HL-60 (cell line): ENCODE data around the gene OR9Q1.

ENCODE experiments used
- CTCF ChIP-seq: IDR thresholded peaks from one replicate; pipeline ENCODE4 v1.5.1; 2011; ENCODE audit warnings: low read length, control low read depth, inconsistent platforms; ENCODE audit not compliant: insufficient read depth
- POLR2AphosphoS5 ChIP-seq: IDR thresholded peaks from 2 replicates; pipeline ENCODE4 v1.6.1; 2012; ENCODE audit warnings: low read depth
- SPI1 ChIP-seq: IDR thresholded peaks from 2 replicates; pipeline ENCODE4 v1.6.1; 2012; ENCODE audit warnings: low read depth, mild to moderate bottlenecking, borderline replicate concordance
- TF ChIP-seq, protein P1 (sequence below): IDR thresholded peaks from 2 replicates; pipeline ENCODE4 v1.6.1; 2012; ENCODE audit warnings: low read depth; ENCODE audit not compliant: insufficient replicate concordance

DNA sequence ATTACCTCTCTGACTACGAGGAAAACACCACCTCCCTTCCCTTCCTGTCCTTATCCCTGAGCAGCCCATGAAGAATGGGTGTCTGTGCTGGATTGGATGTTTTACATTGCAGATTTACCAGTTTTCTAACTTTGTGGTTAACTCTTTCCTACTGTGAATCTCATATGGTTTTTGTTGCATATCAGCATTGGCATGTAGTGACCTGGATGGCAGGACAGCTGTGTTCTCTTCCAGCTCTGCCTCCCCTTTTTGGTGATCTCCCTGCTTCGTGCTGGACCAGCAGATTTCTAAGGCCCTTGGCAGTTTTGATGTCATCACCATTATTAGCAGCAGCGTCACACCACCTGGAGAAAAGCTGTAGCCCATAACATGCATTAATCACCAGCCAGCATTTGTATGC lies 33.8 kb downstream of the OR9Q1 start:
- no peak for TF ChIP-seq CTCF
- TF ChIP-seq SPI1, result no peak
- no peak for TF ChIP-seq POLR2AphosphoS5
- TF ChIP-seq, protein P1, sequence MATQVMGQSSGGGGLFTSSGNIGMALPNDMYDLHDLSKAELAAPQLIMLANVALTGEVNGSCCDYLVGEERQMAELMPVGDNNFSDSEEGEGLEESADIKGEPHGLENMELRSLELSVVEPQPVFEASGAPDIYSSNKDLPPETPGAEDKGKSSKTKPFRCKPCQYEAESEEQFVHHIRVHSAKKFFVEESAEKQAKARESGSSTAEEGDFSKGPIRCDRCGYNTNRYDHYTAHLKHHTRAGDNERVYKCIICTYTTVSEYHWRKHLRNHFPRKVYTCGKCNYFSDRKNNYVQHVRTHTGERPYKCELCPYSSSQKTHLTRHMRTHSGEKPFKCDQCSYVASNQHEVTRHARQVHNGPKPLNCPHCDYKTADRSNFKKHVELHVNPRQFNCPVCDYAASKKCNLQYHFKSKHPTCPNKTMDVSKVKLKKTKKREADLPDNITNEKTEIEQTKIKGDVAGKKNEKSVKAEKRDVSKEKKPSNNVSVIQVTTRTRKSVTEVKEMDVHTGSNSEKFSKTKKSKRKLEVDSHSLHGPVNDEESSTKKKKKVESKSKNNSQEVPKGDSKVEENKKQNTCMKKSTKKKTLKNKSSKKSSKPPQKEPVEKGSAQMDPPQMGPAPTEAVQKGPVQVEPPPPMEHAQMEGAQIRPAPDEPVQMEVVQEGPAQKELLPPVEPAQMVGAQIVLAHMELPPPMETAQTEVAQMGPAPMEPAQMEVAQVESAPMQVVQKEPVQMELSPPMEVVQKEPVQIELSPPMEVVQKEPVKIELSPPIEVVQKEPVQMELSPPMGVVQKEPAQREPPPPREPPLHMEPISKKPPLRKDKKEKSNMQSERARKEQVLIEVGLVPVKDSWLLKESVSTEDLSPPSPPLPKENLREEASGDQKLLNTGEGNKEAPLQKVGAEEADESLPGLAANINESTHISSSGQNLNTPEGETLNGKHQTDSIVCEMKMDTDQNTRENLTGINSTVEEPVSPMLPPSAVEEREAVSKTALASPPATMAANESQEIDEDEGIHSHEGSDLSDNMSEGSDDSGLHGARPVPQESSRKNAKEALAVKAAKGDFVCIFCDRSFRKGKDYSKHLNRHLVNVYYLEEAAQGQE, result no peak
